ENCODE data around the gene PLEKHG4.

GRCh38 chr16:67299269-67299668 lies 19.9 kb downstream of the PLEKHG4 start:
- TF ChIP-seq, protein P1, sequence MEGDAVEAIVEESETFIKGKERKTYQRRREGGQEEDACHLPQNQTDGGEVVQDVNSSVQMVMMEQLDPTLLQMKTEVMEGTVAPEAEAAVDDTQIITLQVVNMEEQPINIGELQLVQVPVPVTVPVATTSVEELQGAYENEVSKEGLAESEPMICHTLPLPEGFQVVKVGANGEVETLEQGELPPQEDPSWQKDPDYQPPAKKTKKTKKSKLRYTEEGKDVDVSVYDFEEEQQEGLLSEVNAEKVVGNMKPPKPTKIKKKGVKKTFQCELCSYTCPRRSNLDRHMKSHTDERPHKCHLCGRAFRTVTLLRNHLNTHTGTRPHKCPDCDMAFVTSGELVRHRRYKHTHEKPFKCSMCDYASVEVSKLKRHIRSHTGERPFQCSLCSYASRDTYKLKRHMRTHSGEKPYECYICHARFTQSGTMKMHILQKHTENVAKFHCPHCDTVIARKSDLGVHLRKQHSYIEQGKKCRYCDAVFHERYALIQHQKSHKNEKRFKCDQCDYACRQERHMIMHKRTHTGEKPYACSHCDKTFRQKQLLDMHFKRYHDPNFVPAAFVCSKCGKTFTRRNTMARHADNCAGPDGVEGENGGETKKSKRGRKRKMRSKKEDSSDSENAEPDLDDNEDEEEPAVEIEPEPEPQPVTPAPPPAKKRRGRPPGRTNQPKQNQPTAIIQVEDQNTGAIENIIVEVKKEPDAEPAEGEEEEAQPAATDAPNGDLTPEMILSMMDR (IDR thresholded peaks at IDR 0.05) = no peak
- TF ChIP-seq ZFX (IDR thresholded peaks at IDR 0.05; ENCODE audit: borderline replicate concordance) = no peak

All from 22Rv1 (cell line).